ENCODE data around the gene CARD19. TPM values are rescaled to one million over a fixed set of nuclear protein-coding genes. Genes with fewer than 3 reads are reported as not detected.

Gene CARD19
- total RNA-seq, 1 donor from 2014 or later = 15.6 TPM

DNA sequence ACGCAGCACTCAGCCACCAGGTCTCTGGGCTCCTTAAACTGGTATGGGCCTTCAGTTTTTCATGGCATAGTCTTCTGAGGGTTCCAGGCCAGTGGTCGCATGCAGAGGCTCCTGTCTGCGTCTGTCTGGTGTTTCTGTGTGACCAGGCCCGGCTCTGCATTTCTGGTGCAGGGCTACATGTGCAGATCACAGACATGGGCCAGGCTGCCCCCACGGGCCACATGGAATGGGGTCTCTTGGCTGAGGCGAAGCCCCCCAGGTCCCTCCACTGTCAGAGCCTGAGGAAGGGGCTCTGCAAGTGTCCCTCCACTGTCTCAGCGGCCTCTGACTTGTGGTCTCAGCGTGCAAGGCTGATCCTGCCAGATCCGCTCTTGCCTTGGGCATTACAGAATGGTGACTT is 15.6 kb upstream of the CARD19 start:
- intact Hi-C loops (cut with micrococcal nuclease) = no loop called here
- H3K27me3 Mint-ChIP-seq = no peaks in the 10 kb centered on the region
- no peak for TF ChIP-seq CTCF (IDR thresholded peaks at IDR 0.05)
- no peaks in the 10 kb centered on the region for H3K4me1 Mint-ChIP-seq
- H3K36me3 Mint-ChIP-seq (ENCODE audit: low read depth) = peaks cover 59% of the 10 kb centered on the region
- ATAC-seq (ENCODE audit: low read depth) (no peak), DNase-seq (peak; percentile 7)
- H3K4me3 Mint-ChIP-seq = no peak overlapping the region
- POLR2A ChIA-PET = no interaction called here
- CTCF ChIA-PET = interaction anchor here (2.1 kb wide), 1 partner anchor 28 kb away, joined by 6 read pairs; no protein-coding TSS in a partner anchor
- no peaks in the 10 kb centered on the region for H3K9me3 Mint-ChIP-seq
- H3K27ac Mint-ChIP-seq = no peak overlapping the region

DNA sequence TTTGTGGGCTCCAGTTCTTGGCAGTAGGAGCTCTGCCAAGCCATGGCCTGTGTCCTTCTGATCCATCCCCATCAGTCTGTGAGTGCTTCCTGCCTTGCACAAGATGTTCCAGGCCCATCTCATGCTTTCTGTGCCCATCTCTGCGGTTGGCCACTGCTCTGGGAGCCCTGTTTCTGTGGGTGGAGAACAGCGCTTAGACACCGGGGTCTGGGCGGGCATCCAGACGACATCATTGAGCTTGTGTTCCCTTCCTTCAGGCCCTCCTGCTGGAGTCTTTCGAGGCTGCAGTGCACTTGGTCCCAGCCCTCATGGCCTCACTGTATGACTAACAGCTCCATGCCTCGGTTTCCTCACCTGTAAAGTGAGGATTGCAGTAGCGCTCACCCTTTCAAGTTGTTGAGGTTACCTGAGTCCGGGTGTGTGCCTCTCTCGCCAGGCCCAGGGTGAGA is 14.9 kb upstream of the CARD19 start:
- peaks cover 64% of the 10 kb centered on the region for H3K36me3 Mint-ChIP-seq (ENCODE audit: low read depth)
- ATAC-seq (ENCODE audit: low read depth) = no peak
- TF ChIP-seq CTCF (IDR thresholded peaks at IDR 0.05) = no peak
- no peak overlapping the region for H3K27ac Mint-ChIP-seq
- no peaks in the 10 kb centered on the region for H3K4me1 Mint-ChIP-seq
- no peaks in the 10 kb centered on the region for H3K27me3 Mint-ChIP-seq
- no peak for DNase-seq
- ChIA-PET POLR2A (interaction anchor here (0.9 kb wide), 1 partner anchor 15 kb away, joined by 3 read pairs; no protein-coding TSS in a partner anchor), CTCF (interaction anchor here (2.1 kb wide), 1 partner anchor 28 kb away, joined by 6 read pairs; no protein-coding TSS in a partner anchor)
- intact Hi-C loops (cut with micrococcal nuclease) = no loop called here
- H3K4me3 Mint-ChIP-seq = no peak overlapping the region
- H3K9me3 Mint-ChIP-seq = no peaks in the 10 kb centered on the region

- no peaks in the 10 kb centered on the region for H3K9me3 Mint-ChIP-seq
- intact Hi-C loops (cut with micrococcal nuclease) = no loop called here
- CTCF ChIA-PET = interaction anchor here (2.1 kb wide), 1 partner anchor 27 kb away, joined by 6 read pairs; no protein-coding TSS in a partner anchor
- no peak overlapping the region for H3K4me3 Mint-ChIP-seq
- no peak for TF ChIP-seq CTCF (IDR thresholded peaks at IDR 0.05)
- no peak overlapping the region for H3K27ac Mint-ChIP-seq
- POLR2A ChIA-PET = no interaction called here
- H3K27me3 Mint-ChIP-seq = no peaks in the 10 kb centered on the region
- no peaks in the 10 kb centered on the region for H3K4me1 Mint-ChIP-seq
- DNase-seq = no peak
- ATAC-seq (ENCODE audit: low read depth) = no peak
- H3K36me3 Mint-ChIP-seq (ENCODE audit: low read depth) = peaks cover 65% of the 10 kb centered on the region
These were observed 14.1 kb upstream of the CARD19 start for GRCh38 chr9:93081931-93082330.

GRCh38 chr9:93082841-93083411 is 13.1 kb upstream of the CARD19 start:
- CTCF ChIA-PET = no interaction called here
- H3K9me3 Mint-ChIP-seq = no peaks in the 10 kb centered on the region
- H3K4me1 Mint-ChIP-seq = peaks cover under 1% of the 10 kb centered on the region
- no peak overlapping the region for H3K27ac Mint-ChIP-seq
- ATAC-seq (ENCODE audit: low read depth) (no peak), DNase-seq (no peak)
- POLR2A ChIA-PET = no interaction called here
- intact Hi-C loops (cut with micrococcal nuclease) = no loop called here
- H3K27me3 Mint-ChIP-seq = no peaks in the 10 kb centered on the region
- no peak overlapping the region for H3K4me3 Mint-ChIP-seq
- peaks cover 58% of the 10 kb centered on the region for H3K36me3 Mint-ChIP-seq (ENCODE audit: low read depth)
- no peak for TF ChIP-seq CTCF (IDR thresholded peaks at IDR 0.05)

DNA sequence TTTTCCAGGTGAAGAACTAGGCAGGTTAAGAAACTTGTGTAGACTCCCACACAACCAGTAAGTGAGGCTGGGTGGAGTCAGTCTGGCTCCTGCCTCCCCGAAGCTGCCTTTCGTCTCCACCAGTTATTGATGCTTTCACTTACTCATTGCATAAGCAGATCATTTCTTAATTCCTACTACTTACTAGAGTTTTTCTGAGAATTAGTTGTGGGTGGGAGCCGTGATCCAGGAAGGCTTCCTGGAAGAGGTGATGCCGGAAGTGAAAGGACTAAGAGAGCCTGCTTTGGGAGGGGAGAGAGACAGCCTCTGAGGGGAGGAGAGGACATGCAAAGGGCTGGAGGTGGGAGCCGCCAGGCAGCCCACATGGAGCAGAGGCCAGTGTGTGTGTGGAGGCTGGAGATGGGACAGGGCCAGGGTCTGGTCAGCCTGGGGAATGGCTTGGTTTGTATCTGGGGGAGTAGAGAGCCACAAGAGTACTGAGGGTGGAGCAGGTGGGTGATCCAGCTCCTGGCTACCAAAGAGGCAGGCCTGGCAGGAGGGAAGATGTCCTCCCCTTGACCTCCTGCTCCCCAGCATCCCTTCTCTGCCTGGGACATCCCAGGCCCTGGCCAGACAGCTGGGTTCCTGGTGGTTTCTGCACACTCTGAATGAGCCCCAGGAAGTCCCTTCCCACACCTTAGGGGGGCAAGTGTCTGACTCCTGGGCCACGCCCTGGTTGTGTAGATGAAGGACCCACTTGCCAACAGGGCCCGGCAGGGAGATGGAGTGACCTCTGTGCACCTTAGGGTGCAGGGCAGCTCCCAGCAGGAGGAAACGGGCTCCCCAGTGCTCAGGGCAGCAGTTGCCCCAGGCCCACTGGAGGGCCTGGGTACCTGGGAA is 12.2 kb upstream of the CARD19 start:
- DNase-seq = no peak
- H3K27me3 Mint-ChIP-seq = no peaks in the 10 kb centered on the region
- POLR2A ChIA-PET = no interaction called here
- peak overlapping the region; percentile 53 for H3K27ac Mint-ChIP-seq
- peaks cover 2% of the 10 kb centered on the region for H3K4me1 Mint-ChIP-seq
- CTCF ChIA-PET = no interaction called here
- H3K4me3 Mint-ChIP-seq = no peak overlapping the region
- intact Hi-C loops (cut with micrococcal nuclease) = no loop called here
- no peak for ATAC-seq (ENCODE audit: low read depth)
- no peak for TF ChIP-seq CTCF (IDR thresholded peaks at IDR 0.05)
- no peaks in the 10 kb centered on the region for H3K9me3 Mint-ChIP-seq
- peaks cover 62% of the 10 kb centered on the region for H3K36me3 Mint-ChIP-seq (ENCODE audit: low read depth)
